BE2C (cell line): ENCODE data around the gene WDR45B.

Experiments
- DNase-seq: peaks from one replicate; pipeline ENCODE4 v3.0.0-alpha.2; 2020
- H3K27me3 ChIP-seq: fragments of 250-450 bp; sonication (Bioruptor Pico); 2 replicates; pipeline ENCODE4 v1.5.1; 2020; ENCODE audit warnings: mild to moderate bottlenecking
- H3K36me3 ChIP-seq: fragments of 250-450 bp; sonication (Bioruptor Pico); 2 replicates; pipeline ENCODE4 v1.5.1; 2020; ENCODE audit warnings: mild to moderate bottlenecking
- H3K4me1 ChIP-seq: fragments of 250-450 bp; sonication (Bioruptor Pico); 2 replicates; pipeline ENCODE4 v1.5.1; 2020
- H3K4me3 ChIP-seq: 2 replicates; pipeline ENCODE4 v1.5.1; 2011; ENCODE audit warnings: low read depth, low read length
- H3K9me3 ChIP-seq: fragments of 250-450 bp; sonication (Bioruptor Pico); 2 replicates; pipeline ENCODE4 v1.5.1; 2020
- CTCF ChIP-seq: IDR thresholded peaks from 2 replicates; pipeline ENCODE4 v1.5.1; 2012; ENCODE audit warnings: mild to moderate bottlenecking, low read depth, low read length

Gene WDR45B

GRCh38 chr17:82600731-82601446 lies 47.4 kb downstream of the WDR45B start:
- Histone ChIP-seq H3K4me1 (no peaks in the 10 kb centered on the region), H3K4me3 (no peak overlapping the region), H3K27me3 (no peaks in the 10 kb centered on the region), H3K36me3 (peaks cover 82% of the 10 kb centered on the region), H3K9me3 (no peaks in the 10 kb centered on the region)
- no peak for DNase-seq
- no peak for TF ChIP-seq CTCF

GRCh38 chr17:82599674-82600661 lies 48.3 kb downstream of the WDR45B start:
- Histone ChIP-seq H3K4me1 (no peaks in the 10 kb centered on the region), H3K27me3 (no peaks in the 10 kb centered on the region), H3K36me3 (peaks cover 85% of the 10 kb centered on the region), H3K9me3 (no peaks in the 10 kb centered on the region), H3K4me3 (no peak overlapping the region)
- TF ChIP-seq CTCF, result no peak
- no peak for DNase-seq

- peaks cover 5% of the 10 kb centered on the region for H3K4me1 ChIP-seq
- peaks cover 85% of the 10 kb centered on the region for H3K36me3 ChIP-seq
- no peak for TF ChIP-seq CTCF
- no peak overlapping the region for H3K4me3 ChIP-seq
- no peaks in the 10 kb centered on the region for H3K9me3 ChIP-seq
- H3K27me3 ChIP-seq, result no peaks in the 10 kb centered on the region
- no peak for DNase-seq
These were observed 49.8 kb downstream of the WDR45B start for GRCh38 chr17:82598256-82599119.

- DNase-seq, result no peak
- no peaks in the 10 kb centered on the region for H3K9me3 ChIP-seq
- no peak overlapping the region for H3K4me3 ChIP-seq
- H3K4me1 ChIP-seq, result peaks cover 11% of the 10 kb centered on the region
- no peaks in the 10 kb centered on the region for H3K27me3 ChIP-seq
- peaks cover 71% of the 10 kb centered on the region for H3K36me3 ChIP-seq
- no peak for TF ChIP-seq CTCF
These were observed 51.2 kb downstream of the WDR45B start for GRCh38 chr17:82596837-82597672.

GRCh38 chr17:82596296-82596695 lies 51.9 kb downstream of the WDR45B start:
- DNase-seq, result no peak
- no peak overlapping the region for H3K4me3 ChIP-seq
- H3K9me3 ChIP-seq, result no peaks in the 10 kb centered on the region
- no peaks in the 10 kb centered on the region for H3K27me3 ChIP-seq
- peaks cover 11% of the 10 kb centered on the region for H3K4me1 ChIP-seq
- no peak for TF ChIP-seq CTCF
- H3K36me3 ChIP-seq, result peaks cover 63% of the 10 kb centered on the region
